HepG2 (cell line): ENCODE results near the gene SDC1. TPM values are rescaled to one million over a fixed set of nuclear protein-coding genes. Genes with fewer than 3 reads are reported as not detected.
A peak's percentile ranks its signal among the peaks of the same experiment; 100 is the strongest.

ENCODE experiments used
- ATAC-seq: fragments of 200-7000 bp; cut with Tn5 transposase; 3 replicates; pipeline ENCODE4 v1.9.1; 2020; ENCODE audit warnings: mild to moderate bottlenecking, moderate library complexity
- Bru-seq: library from RNA; stranded (reverse); fragments of 400-500 nt; gene quantifications from one replicate; lab custom pipeline; 2021; lab: Mats Ljungman, UMichigan
- BruChase-seq, 2 experiments: library from RNA; stranded (reverse); fragments of 400-500 nt; gene quantifications; one replicate each; lab custom pipeline; 2021; lab: Mats Ljungman, UMichigan
- BruUV-seq: library from RNA; stranded (reverse); fragments of 400-500 nt; replicated peaks from 2 replicates; lab custom pipeline; 2021; lab: Mats Ljungman, UMichigan
- CTCF ChIA-PET: fragments of 300-600 bp; formaldehyde crosslinking; extraction: SDS; loops from one replicate; lab custom pipeline; 2021; ENCODE audit warnings: low total read pairs, inconsistent platforms, low intra/inter-chr PET ratio; lab: Yijun Ruan, JAX
- POLR2A ChIA-PET: fragments of 350-600 bp; sonication (Branson Sonifier 250); formaldehyde crosslinking; loops from one replicate; lab custom pipeline; 2020; ENCODE audit warnings: antibody characterized with exemption, inconsistent platforms; lab: Yijun Ruan, JAX
- DNase-seq: peaks from one replicate; pipeline ENCODE4 v3.0.0-alpha.2; 2015; ENCODE audit warnings: low spot score
- FAIRE-seq: peaks from 3 replicates; lab custom pipeline; 2011; peaks lifted over from hg19 to GRCh38; lab: Jason Lieb, UNC
- H2AFZ ChIP-seq: one replicate; pipeline ENCODE4 v1.6.1; 2011; ENCODE audit warnings: low read length, inconsistent platforms
- H3K27ac ChIP-seq: fragments of 300-600 bp; 3 replicates; pipeline ENCODE4 v1.8.0; 2011; ENCODE audit warnings: mixed run types, mild to moderate bottlenecking, mixed read lengths, low read length, inconsistent platforms; ENCODE audit not compliant: insufficient read depth; ENCODE audit errors: extremely low read length
- H3K27me3 ChIP-seq, 2 experiments: fragments of 200-600 bp in 1 of 2; 2 replicates in 1 of 2; 3 replicates in 1 of 2; pipeline versions ENCODE4 v1.6.0 to v1.8.0; 2011; ENCODE audit warnings: low read length in 2 of 2, mild to moderate bottlenecking in 2 of 2, moderate library complexity in 2 of 2, inconsistent platforms in 1 of 2; ENCODE audit not compliant: insufficient read depth in 2 of 2, control insufficient read depth in 1 of 2
- H3K36me3 ChIP-seq, 2 experiments: fragments of 200-600 bp in 1 of 2; replicated peaks in 1 of 2; 2 replicates in 1 of 2; 3 replicates in 1 of 2; pipeline versions ENCODE4 v1.5.1 to v1.8.0; 2011; ENCODE audit warnings: low read length in 2 of 2, inconsistent platforms in 1 of 2; ENCODE audit not compliant: insufficient read depth in 2 of 2, control insufficient read depth in 1 of 2
- H3K4me1 ChIP-seq: 2 replicates; pipeline ENCODE4 v1.5.1; 2012; ENCODE audit warnings: low read length, inconsistent platforms; ENCODE audit not compliant: insufficient read depth
- H3K4me2 ChIP-seq: 2 replicates; pipeline ENCODE4 v1.6.0; 2011; ENCODE audit warnings: low read depth, low read length, inconsistent platforms
- H3K4me3 ChIP-seq, 3 experiments: fragments of 200-600 bp in 1 of 3; sonication (generic), shearing (Covaris generic) in 1 of 3; replicated peaks in 1 of 3; 2 replicates each; pipeline ENCODE4 v1.5.1; 2011 to 2016; ENCODE audit warnings: low read length in 3 of 3, inconsistent platforms in 2 of 3, low read depth in 2 of 3, mild to moderate bottlenecking in 2 of 3, control low read depth in 1 of 3, mixed read lengths in 1 of 3; ENCODE audit not compliant: insufficient read depth in 1 of 3
- H3K79me2 ChIP-seq: one replicate; pipeline ENCODE4 v1.6.1; 2011; ENCODE audit warnings: low read length, inconsistent platforms; ENCODE audit not compliant: insufficient read depth
- H3K9ac ChIP-seq: 2 replicates; pipeline ENCODE4 v1.6.0; 2011; ENCODE audit warnings: mild to moderate bottlenecking, low read depth, low read length, inconsistent platforms; ENCODE audit not compliant: insufficient read depth
- H3K9me3 ChIP-seq: 2 replicates; pipeline ENCODE4 v1.5.1; 2012; ENCODE audit warnings: mild to moderate bottlenecking, low read length
- H4K20me1 ChIP-seq: 2 replicates; pipeline ENCODE4 v1.6.0; 2011; ENCODE audit warnings: inconsistent platforms, mild to moderate bottlenecking, low read length, moderate library complexity; ENCODE audit not compliant: insufficient read depth
- DMAP1 ChIP-seq: IDR thresholded peaks from 2 replicates; pipeline ENCODE4 v1.6.1; 2016
- GTF3A ChIP-seq: sonication (generic); formaldehyde crosslinking; conservative IDR thresholded peaks from 2 replicates; pipeline ENCODE4 v1.4.0; 2020; ENCODE audit warnings: mild to moderate bottlenecking, missing genetic modification reagents
- MAZ ChIP-seq, 2 experiments: sonication (generic) in 1 of 2; formaldehyde crosslinking in 1 of 2; IDR thresholded peaks; 2 replicates each; pipeline versions ENCODE4 v1.5.0 to v1.6.1; 2012 to 2020; ENCODE audit warnings: low read depth in 2 of 2, mild to moderate bottlenecking in 2 of 2, borderline replicate concordance in 1 of 2, improper control_type of control experiment in 1 of 2, low read length in 1 of 2, missing genetic modification reagents in 1 of 2, moderate library complexity in 1 of 2
- POLR2A ChIP-seq, 2 experiments: IDR thresholded peaks; 2 replicates each; pipeline ENCODE4 v1.6.1; 2011; ENCODE audit warnings: low read depth in 2 of 2, low read length in 2 of 2, mild to moderate bottlenecking in 1 of 2, moderate library complexity in 1 of 2; ENCODE audit not compliant: insufficient read depth in 1 of 2
- TEF ChIP-seq: sonication (generic); formaldehyde crosslinking; IDR thresholded peaks from 2 replicates; pipeline ENCODE4 v1.5.0; 2020; ENCODE audit warnings: missing genetic modification reagents
- ZBED4 ChIP-seq: sonication (generic); formaldehyde crosslinking; IDR thresholded peaks from 2 replicates; pipeline ENCODE4 v1.4.0; 2020; ENCODE audit warnings: missing genetic modification reagents, borderline replicate concordance
- ZNF124 ChIP-seq: sonication (generic); formaldehyde crosslinking; IDR thresholded peaks from 2 replicates; pipeline ENCODE4 v1.4.0; 2020; ENCODE audit warnings: missing genetic modification reagents
- ZNF24 ChIP-seq: fragments of 450-650 bp; IDR thresholded peaks from 2 replicates; pipeline ENCODE4 v1.6.1; 2017; ENCODE audit warnings: antibody characterized with exemption, mild to moderate bottlenecking
- ZNF33B ChIP-seq: sonication (generic); formaldehyde crosslinking; IDR thresholded peaks from 2 replicates; pipeline ENCODE4 v1.5.1; 2020; ENCODE audit warnings: mild to moderate bottlenecking, missing genetic modification reagents
- ZNF530 ChIP-seq: sonication (generic); formaldehyde crosslinking; IDR thresholded peaks from 2 replicates; pipeline ENCODE4 v1.5.0; 2020; ENCODE audit warnings: low read depth, mild to moderate bottlenecking, missing genetic modification reagents
- ZNF75D ChIP-seq: sonication (generic); formaldehyde crosslinking; IDR thresholded peaks from 2 replicates; pipeline ENCODE4 v1.8.1; 2023; ENCODE audit warnings: missing genetic modification reagents, mild to moderate bottlenecking, borderline replicate concordance
- ZNF782 ChIP-seq: sonication (generic); formaldehyde crosslinking; IDR thresholded peaks from 2 replicates; pipeline ENCODE4 v1.4.0; 2020; ENCODE audit warnings: missing genetic modification reagents, mild to moderate bottlenecking, borderline replicate concordance
- ZSCAN29 ChIP-seq: sonication (generic); formaldehyde crosslinking; conservative IDR thresholded peaks from 2 replicates; pipeline ENCODE4 v1.4.0; 2020; ENCODE audit warnings: mild to moderate bottlenecking, missing genetic modification reagents
- WGBS: methylation state at CpG from one replicate; pipeline ENCODE4 v1.1.6; 2017; ENCODE audit warnings: low lambda C conversion rate; 5-methylcytosine and 5-hydroxymethylcytosine counted together
- in situ Hi-C: cut with HindIII; loops from 2 replicates; pipeline ENCODE4 v1.10.0; 2017; ENCODE audit warnings: low pct_unique_long_range_greater_than_20kb; ENCODE audit not compliant: extremely low pct_ligation_motif_present
- intact Hi-C: fragments of 100-400 bp; cut with micrococcal nuclease; formaldehyde crosslinking; loops from one replicate; pipeline ENCODE4 v1.10.0; 2022; ENCODE audit not compliant: unreplicated experiment
- long read RNA-seq, 2 experiments: library from RNA in 1 of 2; library from polyadenylated mRNA in 1 of 2; stranded (forward) in 1 of 2; unstranded in 1 of 2; transcript quantifications; one replicate each; pipeline ENCODE4 v2.0.0, GENCODE V29; 2019 to 2022
- polyA minus RNA-seq, 3 experiments: library from RNA; depleted of rRNA, polyadenylated mRNA; stranded (reverse); fragments of >200 nt; gene quantifications; 2 replicates each; pipeline ENCODE4 v1.2.3, GENCODE V29; 2011; ENCODE audit warnings: low replicate concordance in 1 of 3
- polyA plus RNA-seq, 8 experiments: library from polyadenylated mRNA; depleted of rRNA in 3 of 8; stranded (reverse) in 7 of 8; unstranded in 1 of 8; fragments of >200 nt; fragmentation: Illumina TruSeq in 4 of 8; extraction: Trizol in 4 of 8; gene quantifications; 2 replicates each; pipeline versions ENCODE4 v1.2.1 to v1.2.3, GENCODE V29; 2011 to 2016; ENCODE audit warnings: low read depth in 4 of 8, missing spikeins in 1 of 8, mixed read lengths in 1 of 8; ENCODE audit not compliant: insufficient read depth in 1 of 8
- total RNA-seq, 5 experiments: library from RNA; depleted of rRNA; stranded (reverse); fragments of >200 nt; fragmentation: Illumina TruSeq; extraction: Trizol; gene quantifications; 2 replicates each; pipeline ENCODE4 v1.2.3, GENCODE V29; 2016; ENCODE audit warnings: low read depth in 1 of 5

The SDC1 gene
- total RNA-seq (2016; rRNA removed; fragmentation: Illumina TruSeq; extraction: Trizol) (47.5 and 119 TPM in 2 replicates), polyA plus RNA-seq (2011; rRNA removed) (108 and 113 TPM in 2 replicates), polyA minus RNA-seq (2011; rRNA and poly(A)+ RNA removed; ENCODE audit: low replicate concordance) (13.0 and 159 TPM in 2 replicates), Bru-seq, nascent RNA (percentile 69 among the genes with signal in this experiment), BruChase-seq, experiment 1, labeled RNA remaining after a 6-hour chase (percentile 82 among the genes with signal in this experiment), BruChase-seq, experiment 2, labeled RNA remaining after a 2-hour chase (percentile 74 among the genes with signal in this experiment)
- 9.3 and 11.1 TPM in 2 replicates for total RNA-seq (2016; cell fraction: cytosol; rRNA removed; fragmentation: Illumina TruSeq; extraction: Trizol; ENCODE audit: low read depth)
- 45.4 and 119 TPM in 2 replicates for total RNA-seq (2016; cell fraction: insoluble cytoplasmic fraction; rRNA removed; fragmentation: Illumina TruSeq; extraction: Trizol)
- total RNA-seq (2016; cell fraction: membrane; rRNA removed; fragmentation: Illumina TruSeq; extraction: Trizol), result 27.4 and 30.5 TPM in 2 replicates
- total RNA-seq (2016; cell fraction: nucleus; rRNA removed; fragmentation: Illumina TruSeq; extraction: Trizol), result 90.3 and 111 TPM in 2 replicates
- 78.7 and 130 TPM in 2 replicates for polyA plus RNA-seq (2011; cell fraction: cytosol; rRNA removed)
- polyA plus RNA-seq (2011; cell fraction: nucleus; rRNA removed), result 66.7 and 76.2 TPM in 2 replicates
- polyA plus RNA-seq (2012), result 44.8 and 48.6 TPM in 2 replicates
- 8.7 TPM in 2 replicates for polyA plus RNA-seq (2016; cell fraction: cytosol; fragmentation: Illumina TruSeq; extraction: Trizol; ENCODE audit: low read depth)
- 49.7 and 54.3 TPM in 2 replicates for polyA plus RNA-seq (2016; cell fraction: insoluble cytoplasmic fraction; fragmentation: Illumina TruSeq; extraction: Trizol; ENCODE audit: low read depth)
- 17.8 and 18.0 TPM in 2 replicates for polyA plus RNA-seq (2016; cell fraction: membrane; fragmentation: Illumina TruSeq; extraction: Trizol; ENCODE audit: low read depth)
- 156 and 173 TPM in 2 replicates for polyA plus RNA-seq (2016; cell fraction: nucleus; fragmentation: Illumina TruSeq; extraction: Trizol; ENCODE audit: insufficient read depth, low read depth)
- polyA minus RNA-seq (2011; cell fraction: cytosol; rRNA and poly(A)+ RNA removed), result 69.2 and 73.2 TPM in 2 replicates
- polyA minus RNA-seq (2011; cell fraction: nucleus; rRNA and poly(A)+ RNA removed), result 14.8 and 16.3 TPM in 2 replicates
- long read RNA-seq, experiment 1, transcript SDC1-202 (6 exons, 3,291 nt), result minor isoform, 16 of 133 reads
- long read RNA-seq, experiment 1, transcript SDC1-201 (5 exons, 3,147 nt), result major isoform, 43 of 133 reads
- long read RNA-seq, experiment 1, partial matches to known transcripts, result 70 of 133 reads
- long read RNA-seq, experiment 1, other reads (novel, unspliced or antisense), result 4 of 133 reads
- long read RNA-seq, experiment 2, transcript SDC1-202 (6 exons, 3,291 nt), result minor isoform, 35 of 270 reads
- long read RNA-seq, experiment 2, transcript SDC1-201 (5 exons, 3,147 nt), result major isoform, 98 of 270 reads
- long read RNA-seq, experiment 2, partial matches to known transcripts, result 63 of 270 reads
- long read RNA-seq, experiment 2, other reads (novel, unspliced or antisense), result 74 of 270 reads

- FAIRE-seq (no peak), DNase-seq (no peak), ATAC-seq (peak; percentile 71)
- BruUV-seq, result no TSS peak
- peak within 1 kb of the TSS; percentile 77 to 81 (median 77) for H3K4me3 ChIP-seq
- intact Hi-C loops (loop anchor here (1.0 to 5.0 kb wide), 4 partner anchors 41 to 268 kb away; no protein-coding TSS in a partner anchor), in situ Hi-C loops (loop anchor here (5.0 kb wide), 2 partner anchors 38 to 88 kb away; no protein-coding TSS in a partner anchor)
- H3K27ac ChIP-seq, result peak within 1 kb of the TSS; percentile 73
- peak within 1 kb of the TSS; percentile 82 for H3K9ac ChIP-seq
- no peaks in the 10 kb centered on the region for H4K20me1 ChIP-seq
- peaks cover 41% of the 10 kb centered on the region for H3K79me2 ChIP-seq
- 1% methylated on average over 27 of the region's 65 CpGs for WGBS
- H3K9me3 ChIP-seq, result no peaks in the 10 kb centered on the region
- peak within 1 kb of the TSS; percentile 28 for H2AFZ ChIP-seq
- no peaks in the 10 kb centered on the region for H3K27me3 ChIP-seq
- ChIA-PET CTCF (interaction anchor here (0.7 to 2.3 kb wide), 4 partner anchors 34 to 121 kb away, joined by 3 to 18 read pairs (median 7); no protein-coding TSS in a partner anchor), POLR2A (interaction anchor here (0.6 to 6.4 kb wide), 38 partner anchors 8 to 371 kb away, joined by 3 to 94 read pairs (median 5); partner anchors contain the start of genes RHOB and WDR35)
- peaks cover 0 to 2% of the 10 kb centered on the region in 2 experiments; a peak in 1 of 5 replicates for H3K36me3 ChIP-seq
- H3K4me1 ChIP-seq, result peaks cover 45% of the 10 kb centered on the region
- peak within 1 kb of the TSS; percentile 93 for H3K4me2 ChIP-seq
- no peak for TF ChIP-seq DMAP1 (CRISPR knock-in tag)
- no peak for TF ChIP-seq MAZ (IDR thresholded peaks at IDR 0.05; ENCODE audit: borderline replicate concordance, low read depth, low read length)
- TF ChIP-seq MAZ (CRISPR knock-in tag; IDR thresholded peaks at IDR 0.05; ENCODE audit: low read depth), result peak; percentile 69
- 0 out of 2 replicates have a peak, but pooled peaks have one; percentile 43 for TF ChIP-seq ZBED4 (CRISPR knock-in tag)
- TF ChIP-seq POLR2A (IDR thresholded peaks at IDR 0.05; ENCODE audit: insufficient read depth in 1 of 2, low read depth in 2 of 2, low read length in 2 of 2), result no peak
- TF ChIP-seq ZNF33B (CRISPR knock-in tag), result no peak
- TF ChIP-seq GTF3A, result no peak
- TF ChIP-seq ZNF24, result no peak
- TF ChIP-seq ZSCAN29 (CRISPR knock-in tag), result 0 out of 2 replicates have a peak, but pooled peaks have one; percentile 34
- no peak for TF ChIP-seq ZNF124 (CRISPR knock-in tag)
- TF ChIP-seq ZNF530 (CRISPR knock-in tag), result no peak
- no peak for TF ChIP-seq ZNF75D (CRISPR knock-in tag)
- TF ChIP-seq TEF, result no peak
- no peak; the same call in 1 of the 2 replicates for TF ChIP-seq ZNF782 (CRISPR knock-in tag)
These were observed at the start of gene SDC1 for GRCh38 chr2:20224716-20225293. Gene SDC1, minus strand, starts transcription at chr2:20225130. Its CDS starts 263 bp downstream, at chr2:20224867.
